IgD-negative memory B cell (primary cell): Measurements from ENCODE around the gene NOS1. TPM values are rescaled to one million over a fixed set of nuclear protein-coding genes. Genes with fewer than 3 reads are reported as not detected.
A peak's percentile ranks its signal among the peaks of the same experiment; 100 is the strongest.
"Not testable (repeated sequence)": the region's sequence is repeated elsewhere in the genome, so short reads cannot be mapped to it uniquely, and the experiment has no call there.

Experiments
- H3K27ac Mint-ChIP-seq, 3 donors: one replicate each; pipeline ENCODE4 v1.8.0; 2020 to 2022; ENCODE audit warnings: mild to moderate bottlenecking in 3 of 3, mixed read lengths in 3 of 3, moderate library complexity in 1 of 3
- H3K27me3 Mint-ChIP-seq: one replicate; pipeline ENCODE4 v1.8.0; 2021; ENCODE audit warnings: mixed read lengths
- H3K36me3 Mint-ChIP-seq: one replicate; pipeline ENCODE4 v1.8.0; 2020; ENCODE audit warnings: mild to moderate bottlenecking, mixed read lengths
- H3K4me1 Mint-ChIP-seq, 3 donors: one replicate each; pipeline ENCODE4 v1.8.0; 2020 to 2022; ENCODE audit warnings: mixed read lengths in 3 of 3, mild to moderate bottlenecking in 1 of 3
- H3K4me3 Mint-ChIP-seq, 4 donors: one replicate each; pipeline ENCODE4 v1.8.0; 2020 to 2022; ENCODE audit warnings: mild to moderate bottlenecking in 4 of 4, mixed read lengths in 4 of 4, moderate library complexity in 3 of 4
- H3K9me3 Mint-ChIP-seq, 3 donors: one replicate each; pipeline ENCODE4 v1.8.0; 2020 to 2021; ENCODE audit warnings: mixed read lengths in 3 of 3, mild to moderate bottlenecking in 1 of 3
- polyA plus RNA-seq: library from polyadenylated mRNA; unstranded; fragments of 300-500 nt; fragmentation: Illumina TruSeq; gene quantifications from one replicate; pipeline ENCODE4 v1.2.3, GENCODE V29; 2021

Gene NOS1
- polyA plus RNA-seq, 1 donor from 2014 or later = not detected

DNA sequence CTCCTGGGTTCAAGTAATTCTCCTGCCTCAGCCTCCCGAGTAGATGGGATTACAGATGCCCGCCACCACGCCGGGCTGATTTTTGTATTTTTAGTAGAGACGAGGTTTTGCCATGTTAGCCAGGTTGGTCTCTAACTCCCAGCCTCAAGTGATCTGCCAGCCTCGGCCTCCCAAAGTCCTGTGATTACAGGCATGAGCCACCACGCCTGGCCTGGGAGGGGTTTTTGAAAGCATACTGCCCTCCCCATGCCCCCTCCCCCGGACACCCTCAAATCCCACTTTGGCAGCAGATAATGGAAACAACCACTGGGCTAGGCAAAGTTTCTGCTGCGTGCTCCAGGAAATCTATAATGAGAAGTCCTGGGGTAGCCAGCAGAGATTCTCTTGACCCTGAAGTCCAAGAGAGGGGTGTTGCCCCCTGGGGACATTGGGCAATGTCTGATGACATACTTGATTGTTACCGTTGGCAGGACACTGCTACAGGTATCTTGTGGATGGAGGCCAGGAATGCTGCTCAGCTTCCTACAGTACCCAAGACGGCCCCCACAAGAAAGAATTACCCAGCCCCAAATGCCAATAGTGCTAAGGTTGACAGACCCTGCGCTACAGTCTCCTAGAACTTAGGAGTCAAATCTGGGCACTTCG lies 152.5 kb downstream of the NOS1 start:
- no peaks in the 10 kb centered on the region for H3K9me3 Mint-ChIP-seq
- H3K4me1 Mint-ChIP-seq = no peaks in the 10 kb centered on the region
- H3K27ac Mint-ChIP-seq = no peak overlapping the region
- peaks cover 11% of the 10 kb centered on the region for H3K27me3 Mint-ChIP-seq
- H3K4me3 Mint-ChIP-seq = no peak overlapping the region
- peaks cover 1% of the 10 kb centered on the region for H3K36me3 Mint-ChIP-seq

- H3K9me3 Mint-ChIP-seq = no peaks in the 10 kb centered on the region
- peaks cover 12% of the 10 kb centered on the region for H3K27me3 Mint-ChIP-seq
- peaks cover 1% of the 10 kb centered on the region for H3K36me3 Mint-ChIP-seq
- no peaks in the 10 kb centered on the region for H3K4me1 Mint-ChIP-seq
- H3K27ac Mint-ChIP-seq = no peak overlapping the region
- H3K4me3 Mint-ChIP-seq = no peak overlapping the region
Measured at GRCh38 chr12:117208206-117208605, 153.2 kb downstream of the NOS1 start.

DNA sequence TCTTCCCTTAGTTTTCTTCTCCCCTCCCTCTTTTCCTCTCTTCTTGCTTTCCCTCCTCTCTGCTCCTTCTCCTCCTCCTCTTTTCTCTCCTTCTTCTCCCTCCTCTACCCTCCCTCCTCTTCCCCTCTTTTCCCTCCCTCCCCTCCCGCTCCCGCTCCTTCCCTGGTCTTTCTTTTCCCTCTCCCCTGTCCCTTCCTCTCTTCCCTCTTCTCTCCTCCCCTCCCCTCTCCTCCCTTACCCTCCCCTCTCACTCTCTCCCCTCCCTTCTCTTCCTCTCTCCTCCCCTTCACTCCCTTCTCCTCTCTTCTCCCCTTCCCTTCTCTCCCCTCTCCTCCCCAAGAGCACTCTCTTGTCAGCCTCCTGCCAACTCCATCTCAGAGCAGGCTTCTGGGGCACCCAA lies 153.8 kb downstream of the NOS1 start:
- Mint-ChIP-seq H3K36me3 (peaks cover 1% of the 10 kb centered on the region), H3K9me3 (no peaks in the 10 kb centered on the region), H3K27ac (no peak overlapping the region), H3K27me3 (peaks cover 14% of the 10 kb centered on the region), H3K4me1 (no peaks in the 10 kb centered on the region), H3K4me3 (no peak overlapping the region)

- peaks cover 1% of the 10 kb centered on the region for H3K36me3 Mint-ChIP-seq
- H3K27ac Mint-ChIP-seq = no peak overlapping the region
- peaks cover 7% of the 10 kb centered on the region for H3K27me3 Mint-ChIP-seq
- H3K9me3 Mint-ChIP-seq = no peaks in the 10 kb centered on the region
- no peaks in the 10 kb centered on the region for H3K4me1 Mint-ChIP-seq
- no peak overlapping the region for H3K4me3 Mint-ChIP-seq
Measured at GRCh38 chr12:117202556-117202955, 158.9 kb downstream of the NOS1 start.

DNA sequence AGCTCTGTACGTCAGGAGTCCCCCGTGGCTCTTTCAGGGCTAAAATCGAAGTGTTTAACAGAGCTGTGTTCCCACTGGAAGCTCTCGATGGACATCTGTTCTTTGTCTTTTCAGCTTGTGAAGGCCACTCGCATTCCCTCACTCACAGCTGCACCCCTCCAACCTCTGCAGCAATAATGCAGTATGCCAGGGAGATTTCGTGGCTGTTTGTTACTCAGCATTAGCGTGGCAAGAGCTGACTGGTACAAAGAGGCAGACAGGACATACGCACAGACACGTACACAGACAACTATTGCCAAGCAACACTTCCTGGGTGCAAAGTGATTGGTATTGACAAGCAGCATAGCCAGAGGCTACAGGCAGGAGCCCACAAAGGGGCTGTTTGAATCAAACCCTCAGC lies 159.4 kb downstream of the NOS1 start:
- no peaks in the 10 kb centered on the region for H3K4me1 Mint-ChIP-seq
- H3K9me3 Mint-ChIP-seq = no peaks in the 10 kb centered on the region
- H3K27ac Mint-ChIP-seq = no peak overlapping the region
- H3K36me3 Mint-ChIP-seq = peaks cover under 1% of the 10 kb centered on the region
- H3K4me3 Mint-ChIP-seq = no peak overlapping the region
- H3K27me3 Mint-ChIP-seq = peaks cover 7% of the 10 kb centered on the region

- H3K4me3 Mint-ChIP-seq, H3K9me3 Mint-ChIP-seq, H3K4me1 Mint-ChIP-seq, H3K27ac Mint-ChIP-seq, H3K36me3 Mint-ChIP-seq, H3K27me3 Mint-ChIP-seq: not testable (repeated sequence)
Measured at GRCh38 chr12:117199956-117200744, 161.3 kb downstream of the NOS1 start.

- not testable (repeated sequence) for H3K36me3 Mint-ChIP-seq, H3K27ac Mint-ChIP-seq, H3K27me3 Mint-ChIP-seq, H3K9me3 Mint-ChIP-seq, H3K4me3 Mint-ChIP-seq, H3K4me1 Mint-ChIP-seq
Measured at GRCh38 chr12:117196334-117196733, 165.1 kb downstream of the NOS1 start.

DNA sequence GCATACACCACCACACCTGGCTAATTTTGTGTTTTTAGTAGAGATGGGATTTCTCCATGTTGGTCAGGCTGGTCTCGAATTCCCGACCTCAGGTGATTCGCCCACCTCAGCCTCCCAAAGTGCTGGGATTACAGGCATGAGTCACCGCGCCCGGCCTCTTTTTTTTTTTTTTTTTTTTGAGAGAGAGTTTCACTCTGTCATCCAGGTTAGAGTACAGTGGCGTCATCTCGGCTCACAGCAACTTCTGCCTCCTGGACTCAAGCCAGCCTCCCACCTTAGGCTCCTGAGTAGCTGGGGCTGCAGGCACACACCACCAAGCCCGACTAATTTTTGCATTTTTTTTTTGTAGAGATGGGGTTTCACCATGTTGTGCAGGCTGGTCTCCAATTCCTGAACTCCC lies 166.4 kb downstream of the NOS1 start:
- not testable (repeated sequence) for H3K9me3 Mint-ChIP-seq, H3K4me1 Mint-ChIP-seq, H3K36me3 Mint-ChIP-seq, H3K27ac Mint-ChIP-seq, H3K4me3 Mint-ChIP-seq, H3K27me3 Mint-ChIP-seq

- peaks cover 1% of the 10 kb centered on the region for H3K36me3 Mint-ChIP-seq
- H3K9me3 Mint-ChIP-seq = peaks cover 0 to 5% (median 2%) of the 10 kb centered on the region in 3 donors
- H3K4me3 Mint-ChIP-seq = peak overlapping the region in 2 of 4 donors; percentile 36 to 75
- peaks cover 2% of the 10 kb centered on the region for H3K27me3 Mint-ChIP-seq
- peak overlapping the region in 1 of 3 donors; percentile 8 for H3K27ac Mint-ChIP-seq
- H3K4me1 Mint-ChIP-seq = peaks cover 8 to 14% (median 9%) of the 10 kb centered on the region in 3 donors
Measured at GRCh38 chr12:117193903-117194302, 167.5 kb downstream of the NOS1 start.

DNA sequence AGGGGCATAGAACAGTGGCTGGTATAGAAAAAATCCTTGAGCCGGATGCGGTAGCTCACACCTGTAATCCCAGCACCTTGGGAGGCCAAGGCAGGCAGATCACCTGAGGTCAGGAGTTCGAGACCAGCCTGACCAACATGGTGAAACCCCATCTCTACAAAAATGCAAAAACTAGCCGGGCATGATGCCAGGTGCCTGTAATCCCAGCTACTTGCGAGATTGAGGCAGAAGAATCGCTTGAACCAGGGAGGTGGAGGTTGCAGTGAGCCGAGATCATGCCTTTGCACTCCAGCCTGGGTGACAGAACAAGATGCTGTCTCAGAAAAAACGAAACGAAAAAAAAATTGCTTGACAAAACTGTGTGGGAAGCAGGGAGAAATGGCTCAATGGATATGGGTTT lies 168.8 kb downstream of the NOS1 start:
- not testable (repeated sequence) for H3K27me3 Mint-ChIP-seq, H3K36me3 Mint-ChIP-seq, H3K4me3 Mint-ChIP-seq, H3K9me3 Mint-ChIP-seq, H3K27ac Mint-ChIP-seq
- peaks cover 14 to 17% (median 16%) of the 10 kb centered on the region in 3 donors for H3K4me1 Mint-ChIP-seq

DNA sequence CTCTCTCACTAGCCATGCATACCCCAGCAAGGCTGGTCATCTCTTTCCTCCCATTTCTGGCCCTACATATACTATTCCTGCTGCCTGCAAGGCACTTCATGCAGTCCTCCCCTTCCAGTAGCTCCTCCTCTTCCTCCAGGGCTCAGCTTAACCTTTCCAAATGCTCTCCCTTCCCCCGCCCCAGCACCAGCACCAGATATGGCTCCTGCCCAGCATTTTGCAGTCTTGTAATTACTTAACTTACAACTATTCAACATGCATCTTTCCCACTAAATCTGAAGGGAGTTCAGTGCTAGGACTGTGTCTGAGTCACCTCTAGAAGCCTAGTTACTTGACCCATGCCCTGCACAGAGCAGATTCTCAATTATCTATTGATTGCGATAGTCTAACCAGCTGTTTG lies 169.4 kb downstream of the NOS1 start:
- no peak overlapping the region for H3K27ac Mint-ChIP-seq
- H3K9me3 Mint-ChIP-seq = peaks cover 0 to 5% (median 2%) of the 10 kb centered on the region in 3 donors
- peaks cover 2% of the 10 kb centered on the region for H3K27me3 Mint-ChIP-seq
- peaks cover 1% of the 10 kb centered on the region for H3K36me3 Mint-ChIP-seq
- H3K4me1 Mint-ChIP-seq = peaks cover 17 to 21% (median 18%) of the 10 kb centered on the region in 3 donors
- peak overlapping the region in 3 of 4 donors; percentile 4 to 90 (median 8) for H3K4me3 Mint-ChIP-seq

DNA sequence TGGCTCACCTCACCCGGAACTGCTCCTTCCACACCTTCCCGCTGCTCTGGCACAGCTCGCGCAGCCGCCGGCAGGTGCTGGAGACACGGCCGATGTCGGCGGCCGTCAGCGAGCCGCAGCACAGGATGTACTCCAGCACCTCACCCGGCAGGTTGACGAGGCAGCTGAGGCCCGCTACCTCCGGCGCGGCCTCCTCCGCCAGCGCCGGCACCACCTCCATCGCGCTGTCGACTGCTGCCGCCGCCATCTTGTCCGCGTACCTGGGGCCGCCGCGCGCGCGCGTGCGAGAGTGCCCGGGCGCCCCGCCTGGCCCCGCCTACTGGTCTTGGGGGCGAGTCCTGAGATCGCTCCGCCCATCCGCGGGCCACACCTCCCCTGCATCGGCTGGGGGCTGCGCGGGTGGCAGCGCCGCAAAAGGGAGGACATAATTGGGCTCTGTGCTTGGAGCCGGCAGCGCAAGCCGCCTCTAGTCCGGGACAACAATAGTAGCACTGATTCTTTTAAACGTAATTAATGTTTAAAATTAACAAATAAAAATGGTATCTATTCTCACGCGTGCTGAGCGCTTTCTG lies 171.1 kb downstream of the NOS1 start, which contains the start of gene FBXO21:
TSS of gene FBXO21 (minus strand) at position 261 of the 572 bp plus-strand sequence. CDS start at position 247, 14 bp downstream.
- peaks cover 1% of the 10 kb centered on the region for H3K36me3 Mint-ChIP-seq
- peaks cover 0 to 5% (median 2%) of the 10 kb centered on the region in 3 donors for H3K9me3 Mint-ChIP-seq
- H3K4me3 Mint-ChIP-seq = peak within 1 kb of the TSS; percentile 90 to 99 (median 98)
- H3K27ac Mint-ChIP-seq = peak within 1 kb of the TSS; percentile 71 to 95 (median 95)
- no peaks in the 10 kb centered on the region for H3K27me3 Mint-ChIP-seq
- peaks cover 17 to 21% (median 18%) of the 10 kb centered on the region in 3 donors for H3K4me1 Mint-ChIP-seq

- H3K36me3 Mint-ChIP-seq = peaks cover 1% of the 10 kb centered on the region
- peak overlapping the region; percentile 90 to 99 (median 98) for H3K4me3 Mint-ChIP-seq
Measured at GRCh38 chr12:117189725-117190209, 171.7 kb downstream of the NOS1 start.

DNA sequence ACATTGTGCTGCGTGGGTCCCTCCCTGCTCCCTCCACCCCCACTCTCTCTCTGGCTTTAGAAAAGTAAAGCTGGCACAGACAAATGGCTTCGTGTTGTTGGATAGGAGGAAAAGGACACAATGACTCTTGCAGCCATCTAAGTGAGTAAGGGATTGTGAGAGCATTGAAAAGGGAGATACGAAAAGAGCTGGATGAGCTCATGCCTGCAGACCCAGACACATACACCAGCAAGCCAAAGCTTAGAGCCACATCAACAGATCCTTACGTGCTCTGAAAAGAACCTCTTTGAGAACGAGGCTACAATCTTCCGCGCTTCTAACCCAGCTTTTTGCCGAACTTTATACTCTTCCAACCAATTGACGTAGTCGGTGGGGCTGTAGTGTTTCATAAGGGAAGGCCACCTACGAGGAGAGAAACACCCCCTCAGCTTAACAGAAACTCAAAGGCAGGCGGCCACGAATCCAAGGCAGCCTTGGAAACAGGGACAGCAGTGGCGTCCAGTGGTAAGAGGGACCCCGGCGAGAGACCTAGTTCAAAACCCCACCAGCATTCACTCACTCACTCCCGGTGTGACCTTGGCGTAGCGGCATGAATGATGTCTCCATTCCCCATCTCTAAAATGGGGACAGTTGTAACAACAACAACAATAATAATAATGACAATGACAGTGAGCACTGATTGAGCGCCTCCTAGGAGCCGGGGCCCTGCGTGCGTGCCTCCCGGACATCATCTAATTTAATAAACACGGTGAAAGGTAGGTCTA lies 172.3 kb downstream of the NOS1 start:
- Mint-ChIP-seq H3K9me3 (peaks cover 0 to 5% (median 2%) of the 10 kb centered on the region in 3 donors), H3K4me1 (peaks cover 17 to 21% (median 18%) of the 10 kb centered on the region in 3 donors), H3K27ac (peak overlapping the region; percentile 70 to 95 (median 95)), H3K4me3 (peak overlapping the region; percentile 90 to 99 (median 98)), H3K27me3 (no peaks in the 10 kb centered on the region), H3K36me3 (peaks cover 1% of the 10 kb centered on the region)

More at GRCh38 chr12:117189725-117190209, 171.7 kb downstream of the NOS1 start:
- Mint-ChIP-seq H3K27ac (peak overlapping the region; percentile 71 to 95 (median 95)), H3K4me1 (peaks cover 17 to 21% (median 18%) of the 10 kb centered on the region in 3 donors), H3K27me3 (no peaks in the 10 kb centered on the region), H3K9me3 (peaks cover 0 to 5% (median 2%) of the 10 kb centered on the region in 3 donors)
